HCT116 (cell line): ENCODE measurements around the gene DUS3L. TPM values are rescaled to one million over a fixed set of nuclear protein-coding genes. Genes with fewer than 3 reads are reported as not detected.

ENCODE experiments used
- ATAC-seq: fragments of 200-7000 bp; cut with Tn5 transposase; 2 replicates; pipeline ENCODE4 v1.9.1; 2020; ENCODE audit warnings: mild to moderate bottlenecking, moderate library complexity
- BruUV-seq: library from RNA; stranded (reverse); fragments of 400-500 nt; replicated peaks from 2 replicates; lab custom pipeline; 2021; lab: Mats Ljungman, UMichigan
- CTCF ChIA-PET: fragments of 300-600 bp; sonication (Branson Sonifier 250); formaldehyde crosslinking; loops from one replicate; lab custom pipeline; 2021; ENCODE audit warnings: antibody characterized with exemption; lab: Charles Lee
- POLR2A ChIA-PET: fragments of 300-600, 350-600 bp; sonication (Branson Sonifier 250); formaldehyde crosslinking; loops from one replicate; lab custom pipeline; 2021; ENCODE audit warnings: antibody characterized with exemption; lab: Charles Lee
- RAD21 ChIA-PET, 2 experiments: fragments of 300-600 bp; sonication (Branson Sonifier 250); formaldehyde crosslinking; loops; one replicate each; lab custom pipeline; 2023; ENCODE audit warnings: low total read pairs in 2 of 2; ENCODE audit not compliant: uncharacterized antibody in 2 of 2, unreplicated experiment in 2 of 2, low non-redundant PET in 1 of 2; lab: Charles Lee
- DNase-seq: peaks from one replicate; pipeline ENCODE4 v3.0.0-alpha.2; 2010; ENCODE audit warnings: low read depth, low spot score
- H2AFZ ChIP-seq: fragments of 200-600 bp; shearing (Covaris generic), sonication (generic); 2 replicates; pipeline ENCODE4 v1.6.1; 2017; ENCODE audit warnings: low read depth, mixed run types, mixed read lengths, antibody characterized with exemption, low read length; ENCODE audit not compliant: poor library complexity, severe bottlenecking
- H3K27ac ChIP-seq: 2 replicates; pipeline ENCODE4 v1.5.1; 2012; ENCODE audit warnings: low read depth, low read length
- H3K27me3 ChIP-seq: fragments of 200-600 bp; sonication (generic); 2 replicates; pipeline ENCODE4 v1.6.1; 2016; ENCODE audit warnings: mixed run types, low read length, mixed read lengths; ENCODE audit not compliant: insufficient read depth
- H3K36me3 ChIP-seq, 2 experiments: fragments of 200-500 bp in 1 of 2; fragments of 200-600 bp in 1 of 2; sonication (Bioruptor generic) in 1 of 2; sonication (generic) in 1 of 2; 2 replicates each; pipeline versions ENCODE4 v1.5.1 to v1.6.1; 2014 to 2016; ENCODE audit warnings: low read length in 2 of 2, inconsistent platforms in 1 of 2, mixed read lengths in 1 of 2, mixed run types in 1 of 2; ENCODE audit not compliant: insufficient read depth in 2 of 2, control insufficient read depth in 1 of 2
- H3K4me1 ChIP-seq, 2 experiments: fragments of 200-600 bp in 1 of 2; sonication (generic) in 1 of 2; 2 replicates each; pipeline versions ENCODE4 v1.5.1 to v1.6.1; 2012 to 2017; ENCODE audit warnings: low read length in 2 of 2, inconsistent platforms in 1 of 2, mild to moderate bottlenecking in 1 of 2, mixed read lengths in 1 of 2, mixed run types in 1 of 2, moderate library complexity in 1 of 2; ENCODE audit not compliant: insufficient read depth in 2 of 2, control insufficient read depth in 1 of 2
- H3K4me2 ChIP-seq: fragments of 200-600 bp; sonication (generic); 2 replicates; pipeline ENCODE4 v1.6.1; 2017; ENCODE audit warnings: mixed run types, low read length, mixed read lengths
- H3K4me3 ChIP-seq, 2 experiments: fragments of 200-600 bp in 1 of 2; sonication (generic) in 1 of 2; replicated peaks in 1 of 2; 2 replicates each; pipeline ENCODE4 v1.5.1; 2011 to 2016; ENCODE audit warnings: low read length in 2 of 2, control low read depth in 1 of 2, low read depth in 1 of 2, mild to moderate bottlenecking in 1 of 2, mixed read lengths in 1 of 2, mixed run types in 1 of 2
- H3K79me2 ChIP-seq: fragments of 200-600 bp; sonication (generic); 2 replicates; pipeline ENCODE4 v1.6.1; 2017; ENCODE audit warnings: mild to moderate bottlenecking, mixed run types, low read length, moderate library complexity, mixed read lengths; ENCODE audit not compliant: insufficient read depth
- H3K9ac ChIP-seq: fragments of 200-600 bp; sonication (generic); 2 replicates; pipeline ENCODE4 v1.6.1; 2016; ENCODE audit warnings: low read length, mixed read lengths
- H3K9me2 ChIP-seq: fragments of 200-600 bp; sonication (generic), shearing (Covaris generic); 2 replicates; pipeline ENCODE4 v1.6.1; 2017; ENCODE audit warnings: mixed run types, mild to moderate bottlenecking, moderate library complexity; ENCODE audit not compliant: insufficient read depth
- H3K9me3 ChIP-seq, 2 experiments: fragments of 200-500 bp in 1 of 2; fragments of 200-600 bp in 1 of 2; sonication (Bioruptor generic) in 1 of 2; sonication (generic) in 1 of 2; 2 replicates each; pipeline ENCODE4 v1.6.1; 2014 to 2017; ENCODE audit warnings: low read length in 2 of 2, mixed read lengths in 2 of 2, inconsistent platforms in 1 of 2, low read depth in 1 of 2, mild to moderate bottlenecking in 1 of 2, mixed run types in 1 of 2, moderate library complexity in 1 of 2; ENCODE audit not compliant: control insufficient read depth in 1 of 2, insufficient read depth in 1 of 2
- H4K20me1 ChIP-seq: fragments of 200-600 bp; sonication (generic), shearing (Covaris generic); 2 replicates; pipeline ENCODE4 v1.6.1; 2017; ENCODE audit warnings: mixed run types, mild to moderate bottlenecking, moderate library complexity; ENCODE audit not compliant: insufficient read depth
- CEBPB ChIP-seq: IDR thresholded peaks from 2 replicates; pipeline ENCODE4 v1.6.1; 2012; ENCODE audit warnings: low read depth
- EGR1 ChIP-seq: IDR thresholded peaks from 2 replicates; pipeline ENCODE4 v1.6.1; 2012; ENCODE audit warnings: low read depth
- ELF1 ChIP-seq: IDR thresholded peaks from 2 replicates; pipeline ENCODE4 v1.6.1; 2012; ENCODE audit warnings: low read depth, borderline replicate concordance
- EZH2 ChIP-seq: fragments of 200-600 bp; sonication (generic); IDR thresholded peaks from 2 replicates; pipeline ENCODE4 v1.6.1; 2017; ENCODE audit warnings: antibody characterized with exemption, mixed run types
- EZH2phosphoT487 ChIP-seq: fragments of 200-600 bp; IDR thresholded peaks from 2 replicates; pipeline ENCODE4 v1.6.1; 2018; ENCODE audit warnings: antibody characterized with exemption, borderline replicate concordance
- FOSL1 ChIP-seq: IDR thresholded peaks from 2 replicates; pipeline ENCODE4 v1.6.1; 2012; ENCODE audit warnings: low read depth
- JUND ChIP-seq: IDR thresholded peaks from 2 replicates; pipeline ENCODE4 v1.6.1; 2012
- POLR2AphosphoS5 ChIP-seq: IDR thresholded peaks from 2 replicates; pipeline ENCODE4 v1.6.1; 2011; ENCODE audit warnings: mild to moderate bottlenecking, low read depth, low read length, moderate library complexity
- RAD21 ChIP-seq: IDR thresholded peaks from 2 replicates; pipeline ENCODE4 v1.6.1; 2012; ENCODE audit warnings: low read depth, mild to moderate bottlenecking
- SIN3A ChIP-seq: IDR thresholded peaks from 2 replicates; pipeline ENCODE4 v1.6.1; 2012; ENCODE audit warnings: low read depth
- SP1 ChIP-seq: IDR thresholded peaks from 2 replicates; pipeline ENCODE4 v1.6.1; 2012; ENCODE audit warnings: low read depth
- TCF7L2 ChIP-seq: IDR thresholded peaks from 2 replicates; pipeline ENCODE4 v1.7.0; 2011; ENCODE audit warnings: borderline replicate concordance, inconsistent platforms; ENCODE audit not compliant: insufficient read depth, insufficient read length; ENCODE audit errors: extremely low read depth
- YY1 ChIP-seq: IDR thresholded peaks from 2 replicates; pipeline ENCODE4 v1.6.1; 2011; ENCODE audit warnings: low read length, low read depth, moderate library complexity, mild to moderate bottlenecking; ENCODE audit not compliant: insufficient replicate concordance; ENCODE audit errors: extremely low read depth
- ZNF274 ChIP-seq: fragments of 200-500 bp; sonication (Bioruptor generic); IDR thresholded peaks from 2 replicates; pipeline ENCODE4 v1.6.1; 2014; ENCODE audit warnings: mild to moderate bottlenecking, low read depth, low read length, inconsistent platforms
- intact Hi-C: fragments of 100-400 bp; cut with micrococcal nuclease; formaldehyde crosslinking; loops from 2 replicates; pipeline ENCODE4 v1.10.0; 2022
- total RNA-seq: library from RNA; stranded (reverse); gene quantifications from one replicate; pipeline ENCODE4 v1.2.1, GENCODE V29; 2021; ENCODE audit not compliant: unreplicated experiment
- TF ChIP-seq, protein P1 (sequence below): IDR thresholded peaks from 2 replicates; pipeline ENCODE4 v1.6.1; 2011; ENCODE audit warnings: mild to moderate bottlenecking, low read length, moderate library complexity; ENCODE audit not compliant: insufficient replicate concordance; ENCODE audit errors: extremely low read depth
- TF ChIP-seq, protein P2 (sequence below): IDR thresholded peaks from 2 replicates; pipeline ENCODE4 v1.6.1; 2012
- TF ChIP-seq, protein P3 (sequence below): IDR thresholded peaks from 2 replicates; pipeline ENCODE4 v1.6.1; 2012; ENCODE audit warnings: low read depth

The DUS3L gene
- total RNA-seq, 1 experiment from 2014 or later = 78.1 TPM

DNA sequence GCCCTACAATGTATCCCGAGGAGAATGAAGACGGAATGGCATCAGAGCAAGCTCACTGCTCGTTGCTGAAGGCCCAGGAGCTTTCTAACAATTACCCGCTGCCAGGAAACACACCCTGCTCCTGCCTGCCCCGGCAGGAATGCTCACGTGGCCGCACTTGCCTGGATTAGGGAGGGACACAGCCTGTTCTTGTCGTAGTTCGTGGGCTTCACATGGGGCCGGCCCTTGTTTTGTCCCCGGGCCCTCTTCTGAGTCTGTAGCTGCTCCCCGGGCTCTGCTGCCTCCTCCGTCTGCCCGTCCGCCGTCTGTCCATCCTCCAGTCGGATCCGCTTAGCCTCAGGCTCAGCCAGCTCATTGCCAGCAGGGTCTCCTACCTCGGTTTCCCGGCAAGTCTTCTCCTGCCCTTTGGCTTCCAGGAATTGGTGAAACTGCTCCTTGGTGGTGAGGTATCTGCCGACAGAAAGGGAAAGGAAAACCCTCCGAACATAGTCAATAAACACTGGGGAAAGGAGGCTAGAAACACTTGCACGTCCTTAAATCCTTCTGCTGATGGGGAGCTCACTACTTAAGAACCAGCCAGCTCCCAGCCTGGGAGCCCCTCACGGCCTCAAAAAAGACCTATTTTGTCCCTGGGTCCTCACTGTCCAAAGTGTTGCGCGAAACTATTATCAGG is 941 bp downstream of the DUS3L start:
- peaks cover 26% of the 10 kb centered on the region for H3K79me2 ChIP-seq
- DNase-seq = no peak
- ATAC-seq = no peak
- H3K9me3 ChIP-seq = no peaks in the 10 kb centered on the region
- ChIA-PET POLR2A (interaction anchor here (1.9 to 2.5 kb wide), 3 partner anchors 38 to 114 kb away, joined by 7 to 14 read pairs (median 8); partner anchors contain the start of genes CATSPERD, LONP1, NDUFA11 and VMAC), RAD21 (no interaction called here), CTCF (interaction anchor here (0.9 to 5.5 kb wide), 4 partner anchors 14 to 103 kb away, joined by 4 to 49 read pairs (median 4); no protein-coding TSS in a partner anchor)
- intact Hi-C loops = loop anchor here (1.0 to 2.0 kb wide), 4 partner anchors 17 to 109 kb away; partner anchors contain the start of genes CATSPERD, HSD11B1L, LONP1 and MICOS13
- H3K4me1 ChIP-seq = peaks cover 9 to 22% of the 10 kb centered on the region in 2 experiments; a peak in 3 of 4 replicates
- no peak overlapping the region for H2AFZ ChIP-seq
- no peaks in the 10 kb centered on the region; the same call in 1 of the 2 replicates for H4K20me1 ChIP-seq
- no peaks in the 10 kb centered on the region for H3K27me3 ChIP-seq
- BruUV-seq = no TSS peak
- peak overlapping the region; percentile 76 for H3K4me2 ChIP-seq
- peak overlapping the region; percentile 96 for H3K27ac ChIP-seq
- H3K9me2 ChIP-seq = no peaks in the 10 kb centered on the region
- H3K9ac ChIP-seq = peak overlapping the region; percentile 96
- TF ChIP-seq TCF7L2 (no peak), CEBPB (no peak), POLR2AphosphoS5 (no peak), EGR1 (no peak), JUND (no peak), RAD21 (no peak), ZNF274 (no peak), SIN3A (no peak), YY1 (no peak), SP1 (no peak), EZH2phosphoT487 (no peak), EZH2 (no peak), ELF1 (no peak), FOSL1 (no peak)
- TF ChIP-seq, protein P1, sequence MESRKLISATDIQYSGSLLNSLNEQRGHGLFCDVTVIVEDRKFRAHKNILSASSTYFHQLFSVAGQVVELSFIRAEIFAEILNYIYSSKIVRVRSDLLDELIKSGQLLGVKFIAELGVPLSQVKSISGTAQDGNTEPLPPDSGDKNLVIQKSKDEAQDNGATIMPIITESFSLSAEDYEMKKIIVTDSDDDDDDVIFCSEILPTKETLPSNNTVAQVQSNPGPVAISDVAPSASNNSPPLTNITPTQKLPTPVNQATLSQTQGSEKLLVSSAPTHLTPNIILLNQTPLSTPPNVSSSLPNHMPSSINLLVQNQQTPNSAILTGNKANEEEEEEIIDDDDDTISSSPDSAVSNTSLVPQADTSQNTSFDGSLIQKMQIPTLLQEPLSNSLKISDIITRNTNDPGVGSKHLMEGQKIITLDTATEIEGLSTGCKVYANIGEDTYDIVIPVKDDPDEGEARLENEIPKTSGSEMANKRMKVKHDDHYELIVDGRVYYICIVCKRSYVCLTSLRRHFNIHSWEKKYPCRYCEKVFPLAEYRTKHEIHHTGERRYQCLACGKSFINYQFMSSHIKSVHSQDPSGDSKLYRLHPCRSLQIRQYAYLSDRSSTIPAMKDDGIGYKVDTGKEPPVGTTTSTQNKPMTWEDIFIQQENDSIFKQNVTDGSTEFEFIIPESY = no peak
- TF ChIP-seq, protein P2, sequence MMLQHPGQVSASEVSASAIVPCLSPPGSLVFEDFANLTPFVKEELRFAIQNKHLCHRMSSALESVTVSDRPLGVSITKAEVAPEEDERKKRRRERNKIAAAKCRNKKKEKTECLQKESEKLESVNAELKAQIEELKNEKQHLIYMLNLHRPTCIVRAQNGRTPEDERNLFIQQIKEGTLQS = no peak
- TF ChIP-seq, protein P3, sequence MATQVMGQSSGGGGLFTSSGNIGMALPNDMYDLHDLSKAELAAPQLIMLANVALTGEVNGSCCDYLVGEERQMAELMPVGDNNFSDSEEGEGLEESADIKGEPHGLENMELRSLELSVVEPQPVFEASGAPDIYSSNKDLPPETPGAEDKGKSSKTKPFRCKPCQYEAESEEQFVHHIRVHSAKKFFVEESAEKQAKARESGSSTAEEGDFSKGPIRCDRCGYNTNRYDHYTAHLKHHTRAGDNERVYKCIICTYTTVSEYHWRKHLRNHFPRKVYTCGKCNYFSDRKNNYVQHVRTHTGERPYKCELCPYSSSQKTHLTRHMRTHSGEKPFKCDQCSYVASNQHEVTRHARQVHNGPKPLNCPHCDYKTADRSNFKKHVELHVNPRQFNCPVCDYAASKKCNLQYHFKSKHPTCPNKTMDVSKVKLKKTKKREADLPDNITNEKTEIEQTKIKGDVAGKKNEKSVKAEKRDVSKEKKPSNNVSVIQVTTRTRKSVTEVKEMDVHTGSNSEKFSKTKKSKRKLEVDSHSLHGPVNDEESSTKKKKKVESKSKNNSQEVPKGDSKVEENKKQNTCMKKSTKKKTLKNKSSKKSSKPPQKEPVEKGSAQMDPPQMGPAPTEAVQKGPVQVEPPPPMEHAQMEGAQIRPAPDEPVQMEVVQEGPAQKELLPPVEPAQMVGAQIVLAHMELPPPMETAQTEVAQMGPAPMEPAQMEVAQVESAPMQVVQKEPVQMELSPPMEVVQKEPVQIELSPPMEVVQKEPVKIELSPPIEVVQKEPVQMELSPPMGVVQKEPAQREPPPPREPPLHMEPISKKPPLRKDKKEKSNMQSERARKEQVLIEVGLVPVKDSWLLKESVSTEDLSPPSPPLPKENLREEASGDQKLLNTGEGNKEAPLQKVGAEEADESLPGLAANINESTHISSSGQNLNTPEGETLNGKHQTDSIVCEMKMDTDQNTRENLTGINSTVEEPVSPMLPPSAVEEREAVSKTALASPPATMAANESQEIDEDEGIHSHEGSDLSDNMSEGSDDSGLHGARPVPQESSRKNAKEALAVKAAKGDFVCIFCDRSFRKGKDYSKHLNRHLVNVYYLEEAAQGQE = no peak
- peaks cover 35 to 47% of the 10 kb centered on the region in 2 experiments; a peak in 3 of 4 replicates for H3K36me3 ChIP-seq
- H3K4me3 ChIP-seq = peak overlapping the region; percentile 72 to 85
